HEK293 (cell line): ENCODE results near the gene ARHGAP4.

Source experiments
- CTCF ChIA-PET: fragments of 350-600 bp; formaldehyde crosslinking; extraction: SDS; loops from one replicate; lab custom pipeline; 2021; ENCODE audit warnings: antibody characterized with exemption; lab: Yijun Ruan, JAX
- POLR2A ChIA-PET: fragments of 300-600 bp; formaldehyde crosslinking; extraction: SDS; loops from one replicate; lab custom pipeline; 2020; ENCODE audit warnings: antibody characterized with exemption, inconsistent platforms; lab: Yijun Ruan, JAX
- H3K27ac ChIP-seq: fragments of 200-500 bp; sonication (Bioruptor generic); 2 replicates; pipeline ENCODE4 v1.5.1; 2014; ENCODE audit warnings: low read depth, low read length, control low read depth, inconsistent platforms; ENCODE audit errors: extremely low read depth
- H3K36me3 ChIP-seq, 2 experiments: fragments of 200-500 bp in 1 of 2; sonication (Bioruptor generic) in 1 of 2; 1 replicate in 1 of 2; 2 replicates in 1 of 2; pipeline ENCODE4 v1.5.1; 2014 to 2017; ENCODE audit warnings: inconsistent platforms in 2 of 2, low read length in 2 of 2; ENCODE audit not compliant: control insufficient read depth in 2 of 2, insufficient read depth in 1 of 2
- H3K4me1 ChIP-seq: fragments of 200-500 bp; sonication (Bioruptor generic); 2 replicates; pipeline ENCODE4 v1.5.1; 2014; ENCODE audit warnings: mild to moderate bottlenecking, low read length, inconsistent platforms; ENCODE audit not compliant: control insufficient read depth, insufficient read depth
- H3K4me3 ChIP-seq: 2 replicates; pipeline ENCODE4 v1.5.1; 2011; ENCODE audit warnings: low read depth, mild to moderate bottlenecking, control low read depth, low read length, moderate library complexity
- H3K9me3 ChIP-seq: fragments of 200-500 bp; sonication (Bioruptor generic); 2 replicates; pipeline ENCODE4 v1.5.1; 2014; ENCODE audit warnings: low read depth, low read length, inconsistent platforms; ENCODE audit not compliant: control insufficient read depth, insufficient read depth
- MYNN ChIP-seq: fragments of 450-650 bp; formaldehyde crosslinking; IDR thresholded peaks from 2 replicates; pipeline ENCODE4 v1.5.1; 2016; ENCODE audit warnings: missing biosample characterization, missing genetic modification characterization, borderline replicate concordance
- TRIM28 ChIP-seq: IDR thresholded peaks from 2 replicates; pipeline ENCODE4 v1.6.1; 2011; ENCODE audit warnings: low read length, control low read depth, borderline replicate concordance
- ZBTB1 ChIP-seq: fragments of 450-650 bp; formaldehyde crosslinking; IDR thresholded peaks from 2 replicates; pipeline ENCODE4 v1.5.1; 2016; ENCODE audit warnings: missing biosample characterization, missing genetic modification characterization
- ZBTB8A ChIP-seq: fragments of 450-650 bp; formaldehyde crosslinking; IDR thresholded peaks from 2 replicates; pipeline ENCODE4 v1.5.1; 2016; ENCODE audit warnings: missing biosample characterization, missing genetic modification characterization
- ZFP41 ChIP-seq: fragments of 450-650 bp; formaldehyde crosslinking; IDR thresholded peaks from 2 replicates; pipeline ENCODE4 v1.5.1; 2016; ENCODE audit warnings: missing biosample characterization, missing genetic modification characterization, borderline replicate concordance
- ZNF138 ChIP-seq: fragments of 450-650 bp; formaldehyde crosslinking; IDR thresholded peaks from 2 replicates; pipeline ENCODE4 v1.5.1; 2016; ENCODE audit warnings: missing biosample characterization, missing genetic modification characterization, borderline replicate concordance
- ZNF354C ChIP-seq: fragments of 450-650 bp; formaldehyde crosslinking; IDR thresholded peaks from 2 replicates; pipeline ENCODE4 v1.5.1; 2016; ENCODE audit warnings: missing biosample characterization, missing genetic modification characterization, low read depth, borderline replicate concordance
- ZNF530 ChIP-seq: fragments of 450-650 bp; formaldehyde crosslinking; IDR thresholded peaks from 2 replicates; pipeline ENCODE4 v1.5.1; 2016; ENCODE audit warnings: low read depth, missing biosample characterization, missing genetic modification characterization
- ZNF558 ChIP-seq: fragments of 450-650 bp; formaldehyde crosslinking; IDR thresholded peaks from 2 replicates; pipeline ENCODE4 v1.5.1; 2016; ENCODE audit warnings: missing biosample characterization, missing genetic modification characterization
- ZNF658 ChIP-seq: fragments of 450-650 bp; formaldehyde crosslinking; IDR thresholded peaks from 2 replicates; pipeline ENCODE4; 2016; ENCODE audit warnings: missing biosample characterization, missing genetic modification characterization
- ZNF843 ChIP-seq: fragments of 450-650 bp; formaldehyde crosslinking; IDR thresholded peaks from 2 replicates; pipeline ENCODE4 v1.5.1; 2016; ENCODE audit warnings: missing biosample characterization, missing genetic modification characterization
- TF ChIP-seq, protein P1 (sequence below): fragments of 450-650 bp; formaldehyde crosslinking; IDR thresholded peaks from 2 replicates; pipeline ENCODE4 v1.5.1; 2016; ENCODE audit warnings: missing biosample characterization, missing genetic modification characterization
- TF ChIP-seq, protein P2 (sequence below): fragments of 450-650 bp; formaldehyde crosslinking; IDR thresholded peaks from 2 replicates; pipeline ENCODE4 v1.5.1; 2016; ENCODE audit warnings: missing biosample characterization, missing genetic modification characterization
- TF ChIP-seq, protein P3 (sequence below): fragments of 450-650 bp; formaldehyde crosslinking; IDR thresholded peaks from 2 replicates; pipeline ENCODE4 v1.5.1; 2016; ENCODE audit warnings: missing biosample characterization, missing genetic modification characterization, low read depth

The ARHGAP4 gene

DNA sequence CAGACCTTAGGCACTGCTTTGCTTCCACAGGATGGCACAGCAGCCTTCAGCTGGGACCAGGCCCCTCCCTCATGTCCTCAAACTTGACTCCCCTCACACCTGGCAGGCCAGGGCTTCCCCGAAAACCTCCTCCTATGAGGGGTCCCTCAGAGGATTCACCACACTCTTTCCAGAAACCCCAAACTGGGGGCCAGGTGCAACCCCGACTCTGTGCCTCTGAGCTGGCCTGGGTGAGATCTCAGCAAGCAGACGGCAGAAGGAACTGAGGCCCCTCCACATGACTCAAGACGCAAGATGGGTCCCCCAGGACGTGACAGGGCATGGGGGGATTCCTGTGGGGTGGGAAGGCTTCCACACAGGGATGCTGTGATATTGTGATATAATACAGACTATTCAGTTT is 39.3 kb upstream of the ARHGAP4 start (continued):
- TF ChIP-seq, protein P1, sequence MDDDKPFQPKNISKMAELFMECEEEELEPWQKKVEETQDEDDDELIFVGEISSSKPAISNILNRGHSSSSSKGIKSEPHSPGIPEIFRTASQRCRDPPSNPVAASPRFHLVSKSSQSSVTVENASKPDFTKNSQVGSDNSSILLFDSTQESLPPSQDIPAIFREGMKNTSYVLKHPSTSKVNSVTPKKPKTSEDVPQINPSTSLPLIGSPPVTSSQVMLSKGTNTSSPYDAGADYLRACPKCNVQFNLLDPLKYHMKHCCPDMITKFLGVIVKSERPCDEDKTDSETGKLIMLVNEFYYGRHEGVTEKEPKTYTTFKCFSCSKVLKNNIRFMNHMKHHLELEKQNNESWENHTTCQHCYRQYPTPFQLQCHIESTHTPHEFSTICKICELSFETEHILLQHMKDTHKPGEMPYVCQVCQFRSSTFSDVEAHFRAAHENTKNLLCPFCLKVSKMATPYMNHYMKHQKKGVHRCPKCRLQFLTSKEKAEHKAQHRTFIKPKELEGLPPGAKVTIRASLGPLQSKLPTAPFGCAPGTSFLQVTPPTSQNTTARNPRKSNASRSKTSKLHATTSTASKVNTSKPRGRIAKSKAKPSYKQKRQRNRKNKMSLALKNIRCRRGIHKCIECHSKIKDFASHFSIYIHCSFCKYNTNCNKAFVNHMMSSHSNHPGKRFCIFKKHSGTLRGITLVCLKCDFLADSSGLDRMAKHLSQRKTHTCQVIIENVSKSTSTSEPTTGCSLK, result no peak
- TF ChIP-seq, protein P2, sequence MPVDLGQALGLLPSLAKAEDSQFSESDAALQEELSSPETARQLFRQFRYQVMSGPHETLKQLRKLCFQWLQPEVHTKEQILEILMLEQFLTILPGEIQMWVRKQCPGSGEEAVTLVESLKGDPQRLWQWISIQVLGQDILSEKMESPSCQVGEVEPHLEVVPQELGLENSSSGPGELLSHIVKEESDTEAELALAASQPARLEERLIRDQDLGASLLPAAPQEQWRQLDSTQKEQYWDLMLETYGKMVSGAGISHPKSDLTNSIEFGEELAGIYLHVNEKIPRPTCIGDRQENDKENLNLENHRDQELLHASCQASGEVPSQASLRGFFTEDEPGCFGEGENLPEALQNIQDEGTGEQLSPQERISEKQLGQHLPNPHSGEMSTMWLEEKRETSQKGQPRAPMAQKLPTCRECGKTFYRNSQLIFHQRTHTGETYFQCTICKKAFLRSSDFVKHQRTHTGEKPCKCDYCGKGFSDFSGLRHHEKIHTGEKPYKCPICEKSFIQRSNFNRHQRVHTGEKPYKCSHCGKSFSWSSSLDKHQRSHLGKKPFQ (tag by site-specific recombination), result no peak
- TF ChIP-seq TRIM28, result no peak
- no peak for TF ChIP-seq ZBTB1 (tag by site-specific recombination)
- no peak for TF ChIP-seq ZNF843 (tag by site-specific recombination)
- no peak for TF ChIP-seq MYNN
- no peak for TF ChIP-seq ZNF658 (tag by site-specific recombination)
- TF ChIP-seq ZNF558, result no peak

DNA sequence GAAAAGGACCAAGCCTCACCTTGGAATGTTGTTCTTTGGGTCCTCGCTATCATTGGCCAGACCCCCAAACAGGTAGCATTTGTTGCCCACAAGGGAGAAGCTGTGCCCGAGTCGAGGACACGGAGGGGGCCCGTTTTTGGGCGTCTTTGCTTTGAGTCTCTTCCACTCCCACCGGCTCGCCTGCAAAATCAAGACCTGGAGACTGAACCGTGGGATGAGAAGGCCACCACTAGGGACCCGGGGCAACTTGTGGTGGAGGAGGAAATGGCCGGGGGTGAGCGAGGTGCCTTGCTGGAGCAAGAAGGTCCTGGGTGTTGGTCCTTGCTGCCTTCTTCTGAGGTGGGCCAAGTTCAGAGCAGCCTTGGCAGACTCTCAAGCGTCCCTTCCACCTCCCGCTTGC is 38.0 kb upstream of the ARHGAP4 start:
- Histone ChIP-seq H3K9me3 (no peaks in the 10 kb centered on the region), H3K4me1 (peaks cover 4% of the 10 kb centered on the region; the same call in 1 of the 2 replicates), H3K36me3 (peaks cover 28 to 91% of the 10 kb centered on the region in 2 experiments), H3K27ac (no peak overlapping the region), H3K4me3 (no peak overlapping the region)
- ChIA-PET POLR2A (interaction anchor here (1.9 kb wide), 1 partner anchor 36 kb away, joined by 5 read pairs; no protein-coding TSS in a partner anchor), CTCF (interaction anchor here (1.0 to 1.9 kb wide), 4 partner anchors 10 to 17 kb away, joined by 3 to 5 read pairs (median 3); no protein-coding TSS in a partner anchor)
- TF ChIP-seq ZBTB8A (tag by site-specific recombination) (0 out of 2 replicates have a peak, but pooled peaks have one; percentile 26), ZNF530 (tag by site-specific recombination) (no peak), ZNF138 (tag by site-specific recombination) (no peak)
- TF ChIP-seq, protein P3, sequence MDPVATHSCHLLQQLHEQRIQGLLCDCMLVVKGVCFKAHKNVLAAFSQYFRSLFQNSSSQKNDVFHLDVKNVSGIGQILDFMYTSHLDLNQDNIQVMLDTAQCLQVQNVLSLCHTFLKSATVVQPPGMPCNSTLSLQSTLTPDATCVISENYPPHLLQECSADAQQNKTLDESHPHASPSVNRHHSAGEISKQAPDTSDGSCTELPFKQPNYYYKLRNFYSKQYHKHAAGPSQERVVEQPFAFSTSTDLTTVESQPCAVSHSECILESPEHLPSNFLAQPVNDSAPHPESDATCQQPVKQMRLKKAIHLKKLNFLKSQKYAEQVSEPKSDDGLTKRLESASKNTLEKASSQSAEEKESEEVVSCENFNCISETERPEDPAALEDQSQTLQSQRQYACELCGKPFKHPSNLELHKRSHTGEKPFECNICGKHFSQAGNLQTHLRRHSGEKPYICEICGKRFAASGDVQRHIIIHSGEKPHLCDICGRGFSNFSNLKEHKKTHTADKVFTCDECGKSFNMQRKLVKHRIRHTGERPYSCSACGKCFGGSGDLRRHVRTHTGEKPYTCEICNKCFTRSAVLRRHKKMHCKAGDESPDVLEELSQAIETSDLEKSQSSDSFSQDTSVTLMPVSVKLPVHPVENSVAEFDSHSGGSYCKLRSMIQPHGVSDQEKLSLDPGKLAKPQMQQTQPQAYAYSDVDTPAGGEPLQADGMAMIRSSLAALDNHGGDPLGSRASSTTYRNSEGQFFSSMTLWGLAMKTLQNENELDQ (tag by site-specific recombination), result no peak

DNA sequence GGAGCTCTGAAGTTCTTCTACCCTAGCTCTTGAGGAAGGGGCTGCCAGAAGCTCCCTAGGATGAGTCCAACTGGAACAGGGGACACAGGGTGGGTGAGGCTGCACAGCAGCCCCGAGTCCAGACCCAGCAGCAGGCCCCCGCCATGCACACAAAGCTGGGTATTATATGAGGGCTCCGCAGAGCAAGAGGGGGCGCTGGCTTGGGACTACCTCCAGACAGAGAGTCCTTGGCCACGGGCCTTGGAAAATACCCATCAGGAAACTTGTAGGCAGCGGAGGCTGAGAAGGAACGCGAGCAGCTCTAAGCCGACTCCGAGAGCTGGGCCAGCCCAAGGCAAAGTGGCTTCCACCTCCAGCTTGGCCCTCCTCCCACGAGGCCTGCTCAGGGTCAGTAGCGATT is 37.5 kb upstream of the ARHGAP4 start:
- H3K36me3 ChIP-seq, result peaks cover 28 to 95% of the 10 kb centered on the region in 2 experiments
- POLR2A ChIA-PET, result interaction anchor here (0.5 to 1.9 kb wide), 4 partner anchors 11 to 618 kb away, joined by 3 to 5 read pairs (median 4); no protein-coding TSS in a partner anchor
- no peak overlapping the region for H3K27ac ChIP-seq
- H3K4me3 ChIP-seq, result no peak overlapping the region
- no peaks in the 10 kb centered on the region for H3K9me3 ChIP-seq
- H3K4me1 ChIP-seq, result peaks cover 4% of the 10 kb centered on the region; the same call in 1 of the 2 replicates
- CTCF ChIA-PET, result interaction anchor here (0.6 to 1.9 kb wide), 6 partner anchors 10 to 40 kb away, joined by 3 to 9 read pairs (median 3); no protein-coding TSS in a partner anchor
- no peak for TF ChIP-seq ZFP41
- no peak for TF ChIP-seq ZNF354C (tag by site-specific recombination)
